Activated CD4-positive, alpha-beta T cell treated with anti-CD3 and anti-CD28 coated beads, Interleukin-2, amount 50 U/mL, for 16 hours (primary cell): ENCODE measurements around the gene DOK6.

Experiments used
- DNase-seq: peaks from one replicate; pipeline ENCODE4 v3.0.0-alpha.2; 2020

DOK6 gene

GRCh38 chr18:69691008-69691760 lies 290.5 kb downstream of the DOK6 start:
- no peak for DNase-seq

- no peak for DNase-seq
Measured at GRCh38 chr18:69697069-69697468, 296.4 kb downstream of the DOK6 start.

GRCh38 chr18:69697689-69698088 lies 297.0 kb downstream of the DOK6 start:
- no peak for DNase-seq

GRCh38 chr18:69701305-69701704 lies 300.6 kb downstream of the DOK6 start:
- DNase-seq, result no peak

GRCh38 chr18:69703461-69703860 lies 302.8 kb downstream of the DOK6 start:
- no peak for DNase-seq

GRCh38 chr18:69705987-69706386 lies 305.3 kb downstream of the DOK6 start:
- no peak for DNase-seq

- no peak for DNase-seq
Measured at GRCh38 chr18:69708844-69709243, 308.2 kb downstream of the DOK6 start.

- DNase-seq, result no peak
Measured at GRCh38 chr18:69715191-69715795, 314.6 kb downstream of the DOK6 start.

- DNase-seq, result no peak
Measured at GRCh38 chr18:69717586-69717985, 316.9 kb downstream of the DOK6 start.

GRCh38 chr18:69718912-69719547 lies 318.3 kb downstream of the DOK6 start:
- DNase-seq, result no peak

GRCh38 chr18:69720422-69720821 lies 319.7 kb downstream of the DOK6 start:
- no peak for DNase-seq

- no peak for DNase-seq
Measured at GRCh38 chr18:69723434-69723833, 322.7 kb downstream of the DOK6 start.

- no peak for DNase-seq
Measured at GRCh38 chr18:69725009-69725408, 324.3 kb downstream of the DOK6 start.

- DNase-seq, result no peak
Measured at GRCh38 chr18:69725855-69726508, 325.3 kb downstream of the DOK6 start.

- peak; percentile 25 for DNase-seq
Measured at GRCh38 chr18:69727912-69728572, 327.4 kb downstream of the DOK6 start.

- peak; percentile 9 for DNase-seq
Measured at GRCh38 chr18:69730664-69731063, 330.0 kb downstream of the DOK6 start.

- no peak for DNase-seq
Measured at GRCh38 chr18:69734536-69734935, 333.8 kb downstream of the DOK6 start.

GRCh38 chr18:69736730-69737129 lies 336.0 kb downstream of the DOK6 start:
- no peak for DNase-seq

GRCh38 chr18:69737851-69738250 lies 337.2 kb downstream of the DOK6 start:
- DNase-seq, result no peak

GRCh38 chr18:69747388-69747787 lies 346.7 kb downstream of the DOK6 start:
- no peak for DNase-seq

- no peak for DNase-seq
Measured at GRCh38 chr18:69752737-69753380, 352.2 kb downstream of the DOK6 start.

- no peak for DNase-seq
Measured at GRCh38 chr18:69754108-69754507, 353.4 kb downstream of the DOK6 start.

GRCh38 chr18:69755041-69755440 lies 354.4 kb downstream of the DOK6 start:
- DNase-seq, result no peak
